Measurements from ENCODE around the gene PROK1. TPM values are rescaled to one million over a fixed set of nuclear protein-coding genes. Genes with fewer than 3 reads are reported as not detected.
"Not testable (repeated sequence)": the region's sequence is repeated elsewhere in the genome, so short reads cannot be mapped to it uniquely, and the experiment has no call there.

The PROK1 gene
- total RNA-seq, 1 experiment from 2014 or later, result 0.22 TPM

GRCh38 chr1:110439873-110440272, 11.1 kb upstream of the PROK1 start:
- RAD21 ChIA-PET (ENCODE audit: low non-redundant PET in 1 of 2, low total read pairs in 2 of 2, uncharacterized antibody in 2 of 2, unreplicated experiment in 2 of 2); CTCF ChIA-PET; H4K20me1 ChIP-seq (ENCODE audit: insufficient read depth); H3K4me3 ChIP-seq (replicated peaks in 1 of 2; ENCODE audit: low read depth in 1 of 2, low read length in 2 of 2); ATAC-seq; BruUV-seq (replicated peaks); DNase-seq (ENCODE audit: low read depth, low spot score); H2AFZ ChIP-seq (ENCODE audit: low read depth, low read length, poor library complexity, severe bottlenecking); H3K27ac ChIP-seq (ENCODE audit: low read depth, low read length); POLR2A ChIA-PET; H3K79me2 ChIP-seq (ENCODE audit: insufficient read depth, low read length); H3K4me2 ChIP-seq (ENCODE audit: low read length); H3K9me3 ChIP-seq (ENCODE audit: control insufficient read depth in 1 of 2, insufficient read depth in 1 of 2, low read depth in 1 of 2, low read length in 2 of 2); H3K9me2 ChIP-seq (ENCODE audit: insufficient read depth); intact Hi-C loops (cut with micrococcal nuclease); H3K27me3 ChIP-seq (ENCODE audit: insufficient read depth, low read length); H3K9ac ChIP-seq (ENCODE audit: low read length); H3K36me3 ChIP-seq (ENCODE audit: control insufficient read depth in 1 of 2, insufficient read depth in 2 of 2, low read length in 2 of 2): not testable (repeated sequence)
- peaks cover 11 to 22% of the 10 kb centered on the region in 2 experiments for H3K4me1 ChIP-seq (ENCODE audit: control insufficient read depth in 1 of 2, insufficient read depth in 2 of 2, low read length in 2 of 2)

GRCh38 chr1:110440877-110441276, 10.1 kb upstream of the PROK1 start:
- intact Hi-C loops (cut with micrococcal nuclease), result no loop called here
- no TSS peak for BruUV-seq (replicated peaks)
- TF ChIP-seq YY1 (IDR thresholded peaks at IDR 0.05; ENCODE audit: extremely low read depth, insufficient replicate concordance, low read depth, low read length) (no peak), JUND (IDR thresholded peaks at IDR 0.05) (no peak), RAD21 (IDR thresholded peaks at IDR 0.05; ENCODE audit: low read depth) (no peak), MAX (IDR thresholded peaks at IDR 0.05) (no peak), POLR2AphosphoS5 (IDR thresholded peaks at IDR 0.05; ENCODE audit: low read depth, low read length) (no peak)
- Histone ChIP-seq H3K9ac (ENCODE audit: low read length) (no peak overlapping the region), H3K4me1 (ENCODE audit: control insufficient read depth in 1 of 2, insufficient read depth in 2 of 2, low read length in 2 of 2) (peaks cover 11 to 17% of the 10 kb centered on the region in 2 experiments), H3K36me3 (ENCODE audit: control insufficient read depth in 1 of 2, insufficient read depth in 2 of 2, low read length in 2 of 2) (no peaks in the 10 kb centered on the region), H2AFZ (ENCODE audit: low read depth, low read length, poor library complexity, severe bottlenecking) (no peak overlapping the region), H3K79me2 (ENCODE audit: insufficient read depth, low read length) (no peaks in the 10 kb centered on the region), H3K9me3 (ENCODE audit: control insufficient read depth in 1 of 2, insufficient read depth in 1 of 2, low read depth in 1 of 2, low read length in 2 of 2) (no peaks in the 10 kb centered on the region), H3K27me3 (ENCODE audit: insufficient read depth, low read length) (no peaks in the 10 kb centered on the region), H3K4me3 (replicated peaks in 1 of 2; ENCODE audit: low read depth in 1 of 2, low read length in 2 of 2) (no peak overlapping the region), H3K27ac (ENCODE audit: low read depth, low read length) (no peak overlapping the region), H3K4me2 (ENCODE audit: low read length) (no peak overlapping the region), H3K9me2 (ENCODE audit: insufficient read depth) (no peaks in the 10 kb centered on the region), H4K20me1 (ENCODE audit: insufficient read depth) (no peaks in the 10 kb centered on the region)
- no peak for DNase-seq (ENCODE audit: low read depth, low spot score)
- ATAC-seq, result no peak
- ChIA-PET RAD21 (ENCODE audit: low non-redundant PET in 1 of 2, low total read pairs in 2 of 2, uncharacterized antibody in 2 of 2, unreplicated experiment in 2 of 2) (no interaction called here), CTCF (no interaction called here), POLR2A (no interaction called here)

Measured in HCT116 (cell line).